ENCODE results near the gene MIGA1. TPM values are rescaled to one million over a fixed set of nuclear protein-coding genes. Genes with fewer than 3 reads are reported as not detected.
A peak's percentile ranks its signal among the peaks of the same experiment; 100 is the strongest.
"Not testable (repeated sequence)": the region's sequence is repeated elsewhere in the genome, so short reads cannot be mapped to it uniquely, and the experiment has no call there.

Gene MIGA1
- total and polyA plus RNA-seq, 3 experiments from 2014 or later: 6.9 to 11.7 (median 10.2) TPM

DNA sequence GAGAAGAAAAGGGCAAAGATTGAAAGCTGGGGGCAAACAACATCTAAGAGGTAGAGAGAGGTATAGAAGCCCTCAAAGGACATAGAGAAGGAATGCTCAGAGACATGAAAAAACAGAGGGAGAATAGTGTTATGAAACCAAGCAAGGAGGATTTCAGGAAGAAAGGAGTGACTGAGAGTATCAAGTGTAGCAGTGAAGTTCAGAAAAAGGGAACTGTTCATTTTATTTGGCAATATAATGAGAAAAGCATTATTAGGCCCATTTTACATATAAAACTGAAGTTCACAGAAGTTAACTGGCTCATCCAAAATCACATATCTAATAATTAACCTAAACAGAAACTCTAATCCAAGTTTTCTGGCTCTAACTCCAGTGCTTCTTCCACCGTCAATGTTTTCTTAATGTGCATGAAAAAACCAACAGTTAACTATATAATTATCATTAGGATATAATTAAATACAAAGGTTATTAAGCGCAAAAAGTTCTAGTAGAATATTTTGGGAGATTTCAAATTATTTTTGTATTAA lies 126.6 kb downstream of the MIGA1 start:
- H3K36me3 ChIP-seq (ENCODE audit: insufficient read depth, low read length): no peaks in the 10 kb centered on the region
- no peaks in the 10 kb centered on the region for H3K4me1 ChIP-seq (ENCODE audit: insufficient read depth, low read length)
- CTCF ChIA-PET: interaction anchor here (1.5 kb wide), 1 partner anchor 35 kb away, joined by 4 read pairs; no protein-coding TSS in a partner anchor
- Mint-ChIP-seq H3K4me3 (no peak overlapping the region), H3K4me1 (no peaks in the 10 kb centered on the region), H3K27me3 (peaks cover 0 to 6% of the 10 kb centered on the region in 2 donors), H3K36me3 (no peaks in the 10 kb centered on the region), H3K27ac (no peak overlapping the region), H3K9me3 (no peaks in the 10 kb centered on the region)
- H3K27me3 ChIP-seq (ENCODE audit: insufficient read depth, low read length, poor library complexity, severe bottlenecking): no peaks in the 10 kb centered on the region
- no peak overlapping the region for H3K4me3 ChIP-seq (ENCODE audit: low read length)
- H3K9me3 ChIP-seq (ENCODE audit: low read length): no peaks in the 10 kb centered on the region
- DNase-seq: no peak
- H3K27ac ChIP-seq (ENCODE audit: low read depth, low read length): no peak overlapping the region
- POLR2A ChIA-PET: no interaction called here

DNA sequence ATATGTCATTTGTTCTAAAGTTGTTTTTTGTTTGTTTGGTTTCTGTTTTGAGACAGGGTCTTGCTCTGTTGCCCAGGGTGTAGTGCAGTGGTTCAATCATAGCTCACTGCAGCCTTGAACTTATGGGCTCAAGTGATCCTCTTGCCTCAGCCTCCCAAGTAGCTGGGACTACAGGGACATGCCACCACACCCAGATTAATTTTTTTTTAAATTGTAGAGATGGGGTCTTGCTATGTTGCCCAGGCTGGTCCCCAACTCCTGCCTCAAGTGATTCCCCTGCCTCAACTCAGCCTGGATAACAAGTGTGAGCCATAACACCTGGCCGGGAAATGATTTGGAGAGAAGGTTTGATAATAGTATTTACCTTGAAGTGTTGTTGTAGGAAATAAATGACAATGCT lies 127.2 kb downstream of the MIGA1 start:
- Histone ChIP-seq H3K27me3 (ENCODE audit: insufficient read depth, low read length, poor library complexity, severe bottlenecking) (no peaks in the 10 kb centered on the region), H3K4me3 (ENCODE audit: low read length) (no peak overlapping the region), H3K9me3 (ENCODE audit: low read length) (no peaks in the 10 kb centered on the region), H3K4me1 (ENCODE audit: insufficient read depth, low read length) (no peaks in the 10 kb centered on the region), H3K36me3 (ENCODE audit: insufficient read depth, low read length) (no peaks in the 10 kb centered on the region), H3K27ac (ENCODE audit: low read depth, low read length) (no peak overlapping the region)
- no peak overlapping the region for H3K27ac Mint-ChIP-seq
- ChIA-PET POLR2A (no interaction called here), CTCF (no interaction called here)
- H3K36me3 Mint-ChIP-seq: no peaks in the 10 kb centered on the region
- no peaks in the 10 kb centered on the region for H3K4me1 Mint-ChIP-seq
- DNase-seq: no peak
- peaks cover 0 to 6% of the 10 kb centered on the region in 2 donors for H3K27me3 Mint-ChIP-seq
- H3K9me3 Mint-ChIP-seq: no peaks in the 10 kb centered on the region
- no peak overlapping the region for H3K4me3 Mint-ChIP-seq

DNA sequence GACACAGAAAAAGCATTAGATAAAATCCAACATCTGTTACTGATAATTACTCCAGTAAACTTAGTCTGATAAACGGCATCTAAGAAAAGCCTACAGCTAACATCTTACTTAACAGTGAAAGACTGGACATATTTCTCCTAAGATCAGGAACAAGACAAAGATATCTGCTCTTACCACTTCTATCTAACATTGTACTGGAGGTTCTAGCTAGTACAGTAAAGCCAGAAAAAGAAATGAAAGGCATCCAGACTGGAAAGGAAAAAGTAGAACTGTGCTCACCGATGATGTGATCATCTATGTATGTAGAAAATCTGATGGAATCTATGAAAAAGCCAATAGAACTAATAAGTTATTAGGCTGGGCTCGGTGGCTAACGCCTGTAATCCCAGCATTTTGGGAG lies 130.7 kb downstream of the MIGA1 start:
- H3K36me3 Mint-ChIP-seq: no peaks in the 10 kb centered on the region
- no peak overlapping the region for H3K27ac ChIP-seq (ENCODE audit: low read depth, low read length)
- ChIA-PET CTCF (interaction anchor here (0.7 kb wide), 1 partner anchor 193 kb away, joined by 3 read pairs; no protein-coding TSS in a partner anchor), POLR2A (no interaction called here)
- H3K4me1 Mint-ChIP-seq: no peaks in the 10 kb centered on the region
- H3K9me3 Mint-ChIP-seq: no peaks in the 10 kb centered on the region
- H3K4me3 ChIP-seq (ENCODE audit: low read length): no peak overlapping the region
- no peaks in the 10 kb centered on the region for H3K9me3 ChIP-seq (ENCODE audit: low read length)
- H3K4me1 ChIP-seq (ENCODE audit: insufficient read depth, low read length): no peaks in the 10 kb centered on the region
- H3K27me3 ChIP-seq (ENCODE audit: insufficient read depth, low read length, poor library complexity, severe bottlenecking): no peaks in the 10 kb centered on the region
- DNase-seq: no peak
- no peaks in the 10 kb centered on the region for H3K36me3 ChIP-seq (ENCODE audit: insufficient read depth, low read length)
- H3K27me3 Mint-ChIP-seq: peaks cover 2 to 6% of the 10 kb centered on the region in 2 donors
- H3K27ac Mint-ChIP-seq: no peak overlapping the region
- no peak overlapping the region for H3K4me3 Mint-ChIP-seq

DNA sequence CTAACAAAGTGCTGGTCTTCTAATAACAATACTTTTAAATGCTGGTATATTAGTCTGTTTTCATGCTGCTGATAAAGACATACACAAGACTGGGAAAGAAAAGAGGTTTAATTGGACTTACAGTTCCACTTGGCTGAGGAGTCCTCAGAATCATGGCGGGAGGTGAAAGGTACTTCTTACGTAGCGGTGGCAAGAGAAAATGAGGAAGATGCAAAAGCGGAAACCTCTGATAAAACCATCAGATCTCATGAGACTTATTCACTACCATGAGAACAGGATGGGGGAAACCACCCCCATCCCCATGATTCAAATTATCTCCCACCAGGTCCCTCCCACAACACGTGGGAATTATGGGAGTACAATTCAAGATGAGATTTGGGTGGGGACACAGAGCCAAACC lies 139.5 kb downstream of the MIGA1 start:
- POLR2A ChIA-PET, DNase-seq, H3K4me1 Mint-ChIP-seq: not testable (repeated sequence)

DNA sequence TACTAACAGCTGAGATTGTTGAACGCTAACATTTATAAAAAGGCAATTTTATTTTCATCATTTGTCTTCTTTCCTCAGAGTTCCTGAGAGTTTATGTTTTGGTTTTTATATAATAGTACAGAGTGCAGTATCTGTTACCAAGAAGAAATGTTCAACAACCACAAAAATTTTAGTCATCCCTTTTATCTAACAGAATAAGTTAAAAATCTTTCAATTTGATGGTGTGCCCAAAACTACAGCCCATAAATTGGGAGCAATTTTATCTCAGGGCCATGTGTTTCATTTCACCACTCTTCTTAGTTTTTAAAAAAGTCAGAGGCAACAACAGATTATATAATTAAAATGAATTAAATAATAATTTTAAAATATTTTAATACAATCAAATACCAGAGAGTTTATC lies 146.1 kb downstream of the MIGA1 start:
- Mint-ChIP-seq H3K36me3 (peaks cover 0 to 7% (median under 1%) of the 10 kb centered on the region in 3 donors), H3K4me1 (peaks cover 9 to 18% (median 13%) of the 10 kb centered on the region in 3 donors), H3K27ac (no peak overlapping the region), H3K27me3 (no peaks in the 10 kb centered on the region), H3K4me3 (no peak overlapping the region), H3K9me3 (no peaks in the 10 kb centered on the region)
- H3K4me3 ChIP-seq (ENCODE audit: low read length): no peak overlapping the region
- H3K36me3 ChIP-seq (ENCODE audit: insufficient read depth, low read length): no peaks in the 10 kb centered on the region
- ChIA-PET CTCF (no interaction called here), POLR2A (no interaction called here)
- no peak for DNase-seq
- H3K4me1 ChIP-seq (ENCODE audit: insufficient read depth, low read length): no peaks in the 10 kb centered on the region
- H3K9me3 ChIP-seq (ENCODE audit: low read length): no peaks in the 10 kb centered on the region
- peaks cover 3% of the 10 kb centered on the region for H3K27me3 ChIP-seq (ENCODE audit: insufficient read depth, low read length, poor library complexity, severe bottlenecking)
- H3K27ac ChIP-seq (ENCODE audit: low read depth, low read length): no peak overlapping the region

More for the DNA sequence above, 139.5 kb downstream of the MIGA1 start:
- H3K36me3 Mint-ChIP-seq; H3K9me3 ChIP-seq (ENCODE audit: low read length); H3K4me3 ChIP-seq (ENCODE audit: low read length); H3K27ac Mint-ChIP-seq; H3K36me3 ChIP-seq (ENCODE audit: insufficient read depth, low read length); H3K27me3 Mint-ChIP-seq; H3K4me3 Mint-ChIP-seq; H3K9me3 Mint-ChIP-seq; H3K27ac ChIP-seq (ENCODE audit: low read depth, low read length); H3K4me1 ChIP-seq (ENCODE audit: insufficient read depth, low read length); H3K27me3 ChIP-seq (ENCODE audit: insufficient read depth, low read length, poor library complexity, severe bottlenecking); CTCF ChIA-PET: not testable (repeated sequence)

DNA sequence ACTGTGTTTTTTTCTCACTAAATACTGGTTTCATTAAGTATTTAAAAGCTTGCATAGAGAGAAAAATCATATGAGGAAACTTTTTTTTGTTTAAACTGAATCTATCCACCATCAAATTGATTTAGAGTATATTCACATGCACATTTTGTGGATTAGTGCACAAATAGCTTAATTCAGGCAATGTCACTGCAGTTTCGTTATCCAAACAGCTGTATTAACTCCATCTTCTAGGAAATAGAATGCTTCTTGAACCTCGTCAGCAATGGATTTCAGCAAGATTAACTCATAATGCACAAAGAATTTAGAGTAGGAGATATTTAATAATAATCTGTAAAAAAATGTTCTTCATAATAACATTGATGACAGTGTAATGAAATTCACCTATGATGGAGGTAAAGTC lies 146.5 kb downstream of the MIGA1 start:
- peaks cover 3% of the 10 kb centered on the region for H3K27me3 ChIP-seq (ENCODE audit: insufficient read depth, low read length, poor library complexity, severe bottlenecking)
- ChIA-PET POLR2A (no interaction called here), CTCF (no interaction called here)
- Mint-ChIP-seq H3K27ac (peak overlapping the region in 1 of 8 donors; percentile 43), H3K4me1 (peaks cover 9 to 18% (median 13%) of the 10 kb centered on the region in 3 donors), H3K27me3 (no peaks in the 10 kb centered on the region), H3K4me3 (peak overlapping the region in 6 of 7 donors; percentile 44 to 88 (median 84)), H3K36me3 (peaks cover 0 to 7% (median 2%) of the 10 kb centered on the region in 3 donors), H3K9me3 (no peaks in the 10 kb centered on the region)
- no peak overlapping the region for H3K27ac ChIP-seq (ENCODE audit: low read depth, low read length)
- no peaks in the 10 kb centered on the region for H3K36me3 ChIP-seq (ENCODE audit: insufficient read depth, low read length)
- H3K9me3 ChIP-seq (ENCODE audit: low read length): no peaks in the 10 kb centered on the region
- no peaks in the 10 kb centered on the region for H3K4me1 ChIP-seq (ENCODE audit: insufficient read depth, low read length)
- H3K4me3 ChIP-seq (ENCODE audit: low read length): peak overlapping the region; percentile 32
- no peak for DNase-seq

DNA sequence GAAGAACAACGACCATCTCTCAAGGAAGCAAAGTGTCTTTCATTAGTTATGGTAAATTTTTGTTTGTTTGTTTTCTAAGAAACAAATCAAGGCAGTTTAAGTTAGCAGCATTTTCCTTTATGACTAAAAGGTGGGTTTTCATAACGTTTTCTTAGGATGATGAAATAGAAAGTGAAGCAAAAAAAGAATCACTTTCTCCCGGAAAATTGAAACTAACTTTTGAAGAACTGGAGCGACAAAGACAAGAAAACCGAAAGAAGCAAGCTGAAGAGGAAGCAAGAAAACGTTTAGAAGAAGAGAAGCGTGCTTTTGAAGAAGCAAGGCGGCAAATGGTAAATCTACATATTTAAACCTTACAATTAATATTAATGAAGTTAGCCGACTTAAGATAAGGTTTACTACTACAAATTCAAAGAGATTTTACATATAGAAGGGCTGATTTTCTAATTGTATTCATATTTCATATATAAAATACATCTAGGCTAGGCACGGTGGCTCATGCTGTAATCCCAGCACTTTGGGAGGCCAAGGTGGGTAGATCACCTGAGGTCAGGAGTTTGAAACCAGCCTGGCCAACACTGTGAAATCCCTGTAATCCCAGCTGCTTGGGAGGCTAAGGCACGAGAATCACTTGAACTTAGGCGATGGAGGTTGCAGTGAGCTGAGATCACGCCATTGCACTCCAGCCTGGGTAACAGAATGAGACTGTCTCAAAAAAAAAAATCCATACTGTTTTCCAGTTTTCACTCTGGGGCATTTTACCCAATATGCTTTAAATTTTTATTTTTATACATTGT lies 147.3 kb downstream of the MIGA1 start:
- no peak for DNase-seq
- ChIA-PET CTCF (no interaction called here), POLR2A (no interaction called here)
- Histone ChIP-seq H3K4me3 (ENCODE audit: low read length) (peak overlapping the region; percentile 32), H3K27me3 (ENCODE audit: insufficient read depth, low read length, poor library complexity, severe bottlenecking) (peaks cover 3% of the 10 kb centered on the region), H3K4me1 (ENCODE audit: insufficient read depth, low read length) (no peaks in the 10 kb centered on the region), H3K27ac (ENCODE audit: low read depth, low read length) (no peak overlapping the region), H3K9me3 (ENCODE audit: low read length) (no peaks in the 10 kb centered on the region), H3K36me3 (ENCODE audit: insufficient read depth, low read length) (no peaks in the 10 kb centered on the region)
- no peaks in the 10 kb centered on the region for H3K9me3 Mint-ChIP-seq
- H3K4me1 Mint-ChIP-seq: peaks cover 9 to 18% (median 13%) of the 10 kb centered on the region in 3 donors
- H3K27ac Mint-ChIP-seq: peak overlapping the region in 6 of 8 donors; percentile 2 to 71 (median 38)
- peak overlapping the region; percentile 73 to 88 (median 83) for H3K4me3 Mint-ChIP-seq
- H3K36me3 Mint-ChIP-seq: peaks cover 0 to 7% (median 2%) of the 10 kb centered on the region in 3 donors
- no peaks in the 10 kb centered on the region for H3K27me3 Mint-ChIP-seq

DNA sequence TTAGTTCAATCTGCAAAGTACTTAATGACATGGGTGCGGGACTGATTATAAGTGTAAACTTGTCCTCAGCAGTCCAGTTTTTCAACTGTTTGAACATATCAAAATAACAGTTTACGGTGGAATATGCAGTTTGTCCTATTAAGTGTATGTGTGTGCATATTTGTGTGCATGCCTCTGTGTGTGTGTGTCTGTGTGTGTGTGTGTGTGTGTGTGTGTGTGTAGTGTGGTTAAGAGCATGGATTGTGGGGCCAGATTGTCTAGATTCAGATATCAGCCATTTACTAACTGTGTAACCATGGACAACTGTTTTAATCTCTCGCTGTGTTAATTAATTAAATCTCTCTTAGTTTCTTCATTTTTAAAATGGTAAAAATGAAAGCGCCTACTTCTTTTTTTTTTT lies 148.0 kb downstream of the MIGA1 start:
- ChIA-PET POLR2A (no interaction called here), CTCF (no interaction called here)
- H3K27ac Mint-ChIP-seq: no peak overlapping the region
- Histone ChIP-seq H3K4me1 (ENCODE audit: insufficient read depth, low read length) (no peaks in the 10 kb centered on the region), H3K4me3 (ENCODE audit: low read length) (no peak overlapping the region), H3K36me3 (ENCODE audit: insufficient read depth, low read length) (no peaks in the 10 kb centered on the region), H3K27me3 (ENCODE audit: insufficient read depth, low read length, poor library complexity, severe bottlenecking) (peaks cover 3% of the 10 kb centered on the region), H3K27ac (ENCODE audit: low read depth, low read length) (no peak overlapping the region), H3K9me3 (ENCODE audit: low read length) (no peaks in the 10 kb centered on the region)
- no peaks in the 10 kb centered on the region for H3K27me3 Mint-ChIP-seq
- DNase-seq: no peak
- H3K36me3 Mint-ChIP-seq: peaks cover 0 to 7% (median 2%) of the 10 kb centered on the region in 3 donors
- peak overlapping the region in 2 of 7 donors; percentile 18 to 33 for H3K4me3 Mint-ChIP-seq
- peaks cover 9 to 18% (median 13%) of the 10 kb centered on the region in 3 donors for H3K4me1 Mint-ChIP-seq
- no peaks in the 10 kb centered on the region for H3K9me3 Mint-ChIP-seq
